ES-I3 (cell line): ENCODE results near the gene PLIN3.
"Not testable (repeated sequence)": the region's sequence is repeated elsewhere in the genome, so short reads cannot be mapped to it uniquely, and the experiment has no call there.

ENCODE experiments used
- H3K36me3 ChIP-seq: 2 replicates; pipeline ENCODE4 v1.6.1; 2013; ENCODE audit warnings: mild to moderate bottlenecking, low read length, control low read depth, moderate library complexity; ENCODE audit not compliant: insufficient read depth
- H3K4me1 ChIP-seq: 2 replicates; pipeline ENCODE4 v1.6.1; 2013; ENCODE audit warnings: mild to moderate bottlenecking, control low read depth, low read length; ENCODE audit not compliant: insufficient read depth
- H3K9ac ChIP-seq: 2 replicates; pipeline ENCODE4 v1.6.1; 2013; ENCODE audit warnings: low read depth, mild to moderate bottlenecking, low read length, moderate library complexity
- H3K9me3 ChIP-seq: 2 replicates; pipeline ENCODE4 v1.6.1; 2013; ENCODE audit warnings: mild to moderate bottlenecking, low read length, moderate library complexity; ENCODE audit not compliant: control insufficient read depth, insufficient read depth

PLIN3 gene

DNA sequence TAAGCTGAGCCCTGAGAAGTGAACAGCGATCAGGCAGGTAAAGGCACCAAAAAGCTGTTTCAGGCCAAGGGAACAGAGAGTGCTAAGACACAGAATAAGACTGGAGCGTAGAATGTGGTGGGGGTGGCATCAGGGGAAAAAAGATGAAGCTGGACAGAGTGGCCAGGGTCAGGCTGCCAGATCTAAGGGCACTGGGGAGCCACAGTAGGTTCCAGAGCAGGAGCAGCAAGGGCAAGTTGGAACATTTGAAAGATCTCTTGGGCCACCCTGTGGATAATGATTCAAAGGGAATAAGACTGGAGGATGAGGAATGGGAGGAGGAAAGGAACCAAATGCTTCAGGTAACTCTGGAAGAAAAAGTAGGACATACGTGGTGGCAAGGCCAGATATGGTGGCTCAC lies 6.5 kb upstream of the PLIN3 start:
- no peaks in the 10 kb centered on the region for H3K9me3 ChIP-seq
- H3K4me1 ChIP-seq = peaks cover 3% of the 10 kb centered on the region; the same call in 1 of the 2 replicates
- no peaks in the 10 kb centered on the region for H3K36me3 ChIP-seq
- no peak overlapping the region for H3K9ac ChIP-seq

- H3K9ac ChIP-seq = no peak overlapping the region
- H3K36me3 ChIP-seq = no peaks in the 10 kb centered on the region
- H3K9me3 ChIP-seq = no peaks in the 10 kb centered on the region
- H3K4me1 ChIP-seq = no peaks in the 10 kb centered on the region; the same call in 1 of the 2 replicates
Observed at GRCh38 chr19:4871711-4872110, 4.2 kb upstream of the PLIN3 start.

DNA sequence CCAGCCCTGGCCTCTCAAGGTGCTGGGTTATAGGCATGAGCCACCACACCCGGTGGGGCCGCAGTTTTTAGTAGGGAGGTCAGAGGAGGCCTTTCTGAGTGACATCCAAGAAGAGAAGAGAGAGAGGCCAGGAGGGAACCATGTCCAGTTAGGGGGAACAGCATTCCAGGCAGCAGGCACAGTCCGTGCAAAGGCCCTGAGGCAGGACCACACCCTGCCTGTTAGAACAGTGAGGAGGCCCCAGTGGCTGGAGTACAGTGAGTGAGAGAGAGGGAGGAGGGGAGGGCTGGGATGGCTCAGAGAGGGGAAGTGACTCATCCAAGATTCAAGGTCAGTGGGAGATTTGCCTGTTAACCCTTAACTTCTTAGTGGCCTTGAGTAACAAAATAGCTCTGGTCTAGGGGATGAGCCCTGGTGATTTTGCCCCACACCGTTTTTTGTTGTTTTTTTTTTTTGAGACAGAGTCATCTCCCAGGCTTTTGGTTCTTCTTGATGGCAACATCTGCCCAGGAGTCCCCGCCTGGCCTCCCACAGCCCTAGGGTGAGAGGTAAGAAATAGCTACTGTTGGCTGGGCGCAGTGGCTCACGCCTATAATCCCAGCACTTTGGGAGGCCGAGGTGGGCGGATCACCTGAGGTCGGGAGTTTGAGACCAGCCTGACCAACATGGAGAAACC lies 2.7 kb upstream of the PLIN3 start:
- no peaks in the 10 kb centered on the region for H3K9me3 ChIP-seq
- no peaks in the 10 kb centered on the region for H3K36me3 ChIP-seq
- peak overlapping the region; percentile 1; the same call in 1 of the 2 replicates for H3K9ac ChIP-seq
- no peaks in the 10 kb centered on the region; the same call in 1 of the 2 replicates for H3K4me1 ChIP-seq

DNA sequence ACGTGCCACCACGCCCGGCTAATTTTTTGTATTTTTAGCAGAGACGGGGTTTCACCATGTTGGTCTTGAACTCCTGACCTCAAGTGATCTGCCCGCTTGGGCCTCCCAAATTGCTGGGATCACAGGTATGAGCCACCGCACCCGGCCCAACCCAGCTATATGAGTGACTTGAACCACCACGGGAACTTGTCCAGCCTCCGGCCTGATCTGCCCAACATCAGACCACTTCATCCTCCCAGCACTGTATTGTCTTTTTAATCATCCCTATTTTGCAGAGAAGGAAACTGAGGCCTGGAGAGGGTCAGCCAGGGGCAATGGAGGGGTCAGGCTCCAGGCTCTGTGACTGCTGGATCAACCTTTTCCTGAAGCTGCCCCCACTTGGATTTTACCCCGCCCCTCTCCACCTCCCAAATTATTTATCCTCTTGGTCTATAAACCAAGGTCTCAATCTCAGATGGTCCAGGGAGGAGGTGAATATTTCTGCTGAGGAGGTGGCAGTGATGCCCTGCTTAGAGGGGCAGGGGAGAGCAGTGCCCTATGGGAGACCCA lies 893 bp upstream of the PLIN3 start:
- no peak overlapping the region for H3K9ac ChIP-seq

DNA sequence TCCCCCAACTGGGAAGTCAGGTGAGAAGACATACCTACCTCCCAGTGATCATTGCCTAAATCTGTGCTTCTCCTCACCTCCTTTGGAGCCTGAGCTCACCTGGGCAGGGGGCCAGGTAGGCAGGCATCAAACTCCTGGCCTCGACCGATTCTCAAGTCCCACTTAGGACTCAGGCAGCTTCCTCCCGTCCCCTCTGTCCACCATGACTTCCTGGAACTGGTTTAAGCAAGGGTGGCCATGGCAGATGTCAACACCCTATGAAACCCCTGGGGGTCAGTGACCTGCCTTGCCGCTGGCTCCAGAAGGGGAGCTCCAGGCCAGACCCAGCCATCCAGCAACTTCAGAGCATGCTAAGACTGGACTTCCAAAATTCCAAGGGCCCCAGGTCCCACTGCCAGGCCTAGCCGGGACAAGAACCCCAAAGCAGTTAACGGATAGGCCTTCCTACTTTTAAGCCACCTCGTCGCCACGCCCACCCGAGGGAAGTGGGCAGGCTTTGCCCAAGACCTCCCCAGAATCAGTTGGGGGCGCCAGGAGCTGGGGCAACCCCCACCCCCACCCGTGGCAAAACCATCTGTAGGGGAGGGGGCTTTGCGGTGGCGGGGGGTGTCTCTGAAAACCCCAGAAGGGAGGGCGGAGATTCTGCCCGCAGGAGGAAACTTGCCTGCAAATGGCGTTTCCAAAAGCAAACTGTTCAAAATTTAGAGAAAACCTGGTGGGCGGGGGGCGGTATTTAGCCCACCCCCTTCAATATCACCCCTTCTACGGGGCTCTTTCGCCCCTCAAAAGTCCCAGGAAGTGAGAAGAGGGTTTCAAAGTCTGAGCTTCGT lies 657 bp downstream of the PLIN3 start:
- Histone ChIP-seq H3K36me3 (no peaks in the 10 kb centered on the region), H3K4me1 (no peaks in the 10 kb centered on the region; the same call in 1 of the 2 replicates), H3K9me3 (no peaks in the 10 kb centered on the region), H3K9ac (peak overlapping the region; percentile 97)

More for the DNA sequence above, 893 bp upstream of the PLIN3 start:
- no peaks in the 10 kb centered on the region for H3K36me3 ChIP-seq
- H3K9me3 ChIP-seq = no peaks in the 10 kb centered on the region
- no peaks in the 10 kb centered on the region; the same call in 1 of the 2 replicates for H3K4me1 ChIP-seq

DNA sequence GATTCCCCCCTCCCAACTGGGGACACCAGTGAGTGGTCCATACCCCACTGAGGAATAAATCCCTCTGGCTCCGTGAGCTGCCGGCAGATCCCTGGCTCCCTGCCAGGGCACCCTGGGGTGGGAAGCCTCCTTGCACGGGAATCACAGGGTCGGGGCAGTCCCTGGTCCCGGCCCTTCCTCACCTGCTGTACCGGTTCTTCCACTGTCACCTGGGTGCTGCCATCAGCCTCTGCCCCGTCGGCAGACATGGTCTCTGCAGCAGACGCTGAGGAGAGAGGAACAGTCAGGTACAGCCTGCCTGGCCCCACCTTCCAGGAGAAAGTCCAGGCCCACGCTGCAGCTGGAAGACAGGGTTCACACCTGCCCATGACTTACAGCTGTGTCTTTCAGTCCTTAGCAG lies 6.3 kb downstream of the PLIN3 start:
- Histone ChIP-seq H3K36me3 (peaks cover 7% of the 10 kb centered on the region), H3K9ac (no peak overlapping the region), H3K4me1 (no peaks in the 10 kb centered on the region), H3K9me3 (no peaks in the 10 kb centered on the region)

DNA sequence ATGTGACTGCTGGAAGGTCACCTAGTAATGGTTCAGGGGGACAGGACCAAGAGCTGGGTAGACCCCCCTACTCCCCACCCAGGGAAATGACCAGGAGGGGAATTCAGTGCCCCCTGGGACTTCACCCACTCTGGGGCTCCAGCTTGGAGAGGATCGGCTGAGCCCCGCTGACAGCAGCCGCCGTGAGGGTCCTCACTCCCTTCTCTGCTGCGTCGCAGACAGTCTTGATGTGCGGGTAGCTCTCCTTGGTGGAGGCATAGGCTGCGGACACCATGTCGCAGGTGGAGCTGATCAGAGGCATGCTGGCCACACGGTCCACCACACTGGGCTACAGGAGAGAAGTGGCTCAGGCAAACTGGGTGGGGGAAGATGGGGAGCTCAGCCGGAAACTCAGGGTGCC lies 7.8 kb downstream of the PLIN3 start:
- Histone ChIP-seq H3K36me3 (peaks cover 7% of the 10 kb centered on the region), H3K9me3 (no peaks in the 10 kb centered on the region), H3K9ac (no peak overlapping the region), H3K4me1 (no peaks in the 10 kb centered on the region)

DNA sequence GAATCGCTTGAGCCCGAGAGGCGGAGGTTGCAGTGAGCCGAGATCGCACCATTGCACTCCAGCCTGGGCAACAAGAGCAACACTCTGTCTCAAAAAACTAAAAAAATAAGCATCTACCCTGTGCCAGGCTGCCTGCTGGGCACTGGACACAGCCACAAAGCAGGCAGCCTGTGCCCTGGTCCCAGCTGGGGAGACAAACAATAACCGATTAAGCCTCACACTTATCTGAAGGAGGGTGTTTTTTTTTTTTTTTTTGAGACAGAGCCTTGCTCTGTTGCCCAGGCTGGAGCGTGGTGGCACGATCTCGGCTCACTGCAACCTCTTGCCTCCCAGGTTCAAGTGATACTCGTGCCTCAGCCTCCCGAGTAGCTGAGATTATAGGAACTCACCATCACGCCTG lies 11.0 kb downstream of the PLIN3 start:
- not testable (repeated sequence) for H3K9me3 ChIP-seq, H3K36me3 ChIP-seq, H3K9ac ChIP-seq, H3K4me1 ChIP-seq

DNA sequence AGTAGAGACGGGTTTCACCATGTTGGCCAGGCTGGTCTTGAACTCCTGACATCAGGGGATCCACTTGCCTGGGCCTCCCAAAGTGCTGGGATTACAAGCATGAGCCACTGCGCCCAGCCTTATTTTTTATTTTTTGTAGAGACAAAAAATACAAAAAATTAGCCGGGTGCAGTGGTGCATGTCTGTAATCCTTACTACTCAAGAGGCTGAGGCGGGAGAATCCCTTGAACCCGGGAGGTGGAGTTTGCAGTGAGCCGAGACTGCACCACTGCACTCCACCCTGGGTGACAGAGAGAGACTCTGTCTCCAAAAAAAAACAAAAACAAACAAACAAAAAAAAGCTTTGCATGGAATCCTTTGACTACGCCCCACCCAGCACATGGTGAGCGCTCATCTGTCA lies 14.0 kb downstream of the PLIN3 start:
- not testable (repeated sequence) for H3K9me3 ChIP-seq, H3K4me1 ChIP-seq, H3K36me3 ChIP-seq, H3K9ac ChIP-seq

DNA sequence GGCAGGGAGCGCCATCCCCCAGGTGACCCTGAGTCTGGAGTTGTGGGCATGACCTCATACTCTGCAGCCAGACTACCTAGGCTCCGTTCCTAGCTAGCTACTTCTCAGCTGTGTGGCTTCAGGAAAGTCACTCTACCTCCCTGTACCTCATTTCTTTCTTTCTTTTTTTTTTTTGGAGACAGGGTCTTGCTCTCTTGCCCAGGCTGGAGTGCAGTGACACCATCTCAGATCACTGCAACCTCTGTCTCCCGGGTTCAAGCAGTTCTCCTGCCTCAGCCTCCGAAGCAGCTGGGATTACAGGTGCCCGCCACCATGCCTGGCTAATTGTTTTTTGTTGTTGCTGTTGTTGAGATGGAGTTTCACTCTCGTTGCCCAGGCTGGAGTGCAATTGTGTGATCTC lies 15.0 kb downstream of the PLIN3 start:
- Histone ChIP-seq H3K9me3 (no peaks in the 10 kb centered on the region), H3K36me3 (peaks cover 7% of the 10 kb centered on the region), H3K4me1 (no peaks in the 10 kb centered on the region), H3K9ac (no peak overlapping the region)

GRCh38 chr19:4851551-4852290 lies 15.7 kb downstream of the PLIN3 start:
- no peaks in the 10 kb centered on the region for H3K4me1 ChIP-seq
- H3K36me3 ChIP-seq = peaks cover 11% of the 10 kb centered on the region
- no peak overlapping the region for H3K9ac ChIP-seq
- H3K9me3 ChIP-seq = no peaks in the 10 kb centered on the region

DNA sequence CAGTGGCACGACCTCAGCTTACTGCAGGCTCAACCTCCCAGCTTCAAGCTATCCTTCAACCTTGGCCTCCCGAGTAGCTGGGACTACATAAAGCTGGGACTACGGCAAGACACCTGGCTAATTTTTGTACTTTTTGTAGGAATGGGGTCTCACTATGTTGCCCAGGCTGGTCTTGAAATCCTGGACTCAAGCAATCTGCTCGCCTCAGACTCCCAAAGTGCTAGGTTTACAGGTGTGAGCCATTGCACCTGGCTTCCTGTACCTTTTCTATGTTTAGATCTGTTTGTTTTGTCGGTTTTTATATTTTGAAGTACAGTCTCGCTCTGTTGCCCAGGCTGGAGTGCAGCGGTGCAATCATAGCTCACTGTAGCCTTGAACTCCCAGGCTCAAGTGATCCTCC lies 18.4 kb downstream of the PLIN3 start:
- H3K36me3 ChIP-seq = peaks cover 22% of the 10 kb centered on the region
- no peak overlapping the region for H3K9ac ChIP-seq
- no peaks in the 10 kb centered on the region for H3K9me3 ChIP-seq
- no peaks in the 10 kb centered on the region for H3K4me1 ChIP-seq

- Histone ChIP-seq H3K36me3 (peaks cover 22% of the 10 kb centered on the region), H3K9ac (no peak overlapping the region), H3K9me3 (no peaks in the 10 kb centered on the region), H3K4me1 (no peaks in the 10 kb centered on the region)
Observed at GRCh38 chr19:4847190-4847973, 20.1 kb downstream of the PLIN3 start.

DNA sequence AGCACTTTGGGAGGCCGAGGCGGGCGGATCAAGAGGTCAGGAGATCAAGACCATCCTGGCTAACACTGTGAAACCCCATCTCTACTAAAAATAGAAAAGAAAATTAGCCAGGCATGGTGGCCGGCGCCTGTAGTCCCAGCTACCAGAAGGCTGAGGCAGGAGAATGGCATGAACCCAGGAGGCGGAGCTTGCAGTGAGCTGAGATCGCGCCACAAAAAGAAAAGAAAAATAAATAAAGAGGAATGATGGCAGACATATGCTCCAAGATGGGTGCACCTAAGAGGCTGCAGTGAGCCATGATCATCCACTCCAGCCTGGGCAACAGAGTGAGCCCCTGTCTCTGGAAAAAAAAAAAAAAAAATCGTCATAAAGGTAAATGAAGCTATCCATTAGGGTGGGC lies 21.5 kb downstream of the PLIN3 start:
- not testable (repeated sequence) for H3K9me3 ChIP-seq, H3K4me1 ChIP-seq, H3K9ac ChIP-seq
- peaks cover 22% of the 10 kb centered on the region for H3K36me3 ChIP-seq
